Prostate gland (tissue), 2 donors: ENCODE measurements around the gene NECTIN4. TPM values are rescaled to one million over a fixed set of nuclear protein-coding genes. Genes with fewer than 3 reads are reported as not detected.
"Not testable (repeated sequence)": the region's sequence is repeated elsewhere in the genome, so short reads cannot be mapped to it uniquely, and the experiment has no call there.

Experiments
- DNase-seq: peaks from one replicate; pipeline ENCODE4 v3.0.0-alpha.2; 2019; ENCODE audit warnings: low spot score
- H3K27ac ChIP-seq, 2 donors: fragments of 200-600 bp; sonication (generic); 2 replicates each; pipeline ENCODE4 v1.5.1; 2017 to 2019
- H3K27me3 ChIP-seq: fragments of 200-600 bp; sonication (generic); replicated peaks from 2 replicates; pipeline ENCODE4 v1.5.1; 2019; ENCODE audit not compliant: insufficient read depth
- H3K36me3 ChIP-seq, 2 donors: fragments of 200-600 bp; sonication (generic); 1 replicate in 1 of 2; 2 replicates in 1 of 2; pipeline versions ENCODE4 v1.5.1 to v1.8.1; 2017 to 2019
- H3K4me1 ChIP-seq: fragments of 200-600 bp; sonication (generic); replicated peaks from 2 replicates; pipeline ENCODE4 v1.5.1; 2019
- H3K4me3 ChIP-seq, 2 donors: fragments of 200-600 bp; sonication (generic); 2 replicates each; pipeline ENCODE4 v1.5.1; 2017 to 2019
- H3K9me3 ChIP-seq: fragments of 200-600 bp; sonication (generic); 2 replicates; pipeline ENCODE4 v1.5.1; 2017
- POLR2A ChIP-seq: fragments of 450-650 bp; IDR thresholded peaks from one replicate; pipeline ENCODE4 v1.6.1; 2016; ENCODE audit warnings: antibody characterized with exemption, mild to moderate bottlenecking
- POLR2AphosphoS5 ChIP-seq: sonication (generic); formaldehyde crosslinking; IDR thresholded peaks from one replicate; pipeline ENCODE4 v1.6.1; 2017; ENCODE audit warnings: antibody characterized with exemption
- WGBS: methylation state at CpG from one replicate; pipeline ENCODE4 v1.1.5; 2018; 5-methylcytosine and 5-hydroxymethylcytosine counted together
- intact Hi-C: fragments of 100-400 bp; cut with DNase I; formaldehyde crosslinking; loops from one replicate; pipeline ENCODE4 v1.14.2; 2022
- small RNA-seq, 2 donors: library from RNA; depleted of rRNA; stranded (forward); fragments of <200 nt; gene quantifications; one replicate each; pipeline ENCODE3, GENCODE V24; 2016
- total RNA-seq, 2 donors: library from RNA; depleted of rRNA; stranded (reverse); fragments of >200 nt; gene quantifications; one replicate each; pipeline ENCODE4 v1.1.0, GENCODE V29; 2016
- TF ChIP-seq, protein P1 (sequence below), 4 experiments: fragments of 200-600 bp in 2 of 4; fragments of 450-650 bp in 2 of 4; sonication (generic) in 2 of 4; IDR thresholded peaks; 1 replicate in 3 of 4; 2 replicates in 1 of 4; pipeline ENCODE4 v1.5.1; 2016 to 2019; ENCODE audit warnings: antibody characterized with exemption in 4 of 4, mild to moderate bottlenecking in 2 of 4, moderate library complexity in 2 of 4

Gene NECTIN4
- total RNA-seq, 2 donors from 2014 or later: 9.6 to 18.6 TPM

- 77% methylated on average over 2 of the region's 2 CpGs for WGBS
- TF ChIP-seq, protein P1, sequence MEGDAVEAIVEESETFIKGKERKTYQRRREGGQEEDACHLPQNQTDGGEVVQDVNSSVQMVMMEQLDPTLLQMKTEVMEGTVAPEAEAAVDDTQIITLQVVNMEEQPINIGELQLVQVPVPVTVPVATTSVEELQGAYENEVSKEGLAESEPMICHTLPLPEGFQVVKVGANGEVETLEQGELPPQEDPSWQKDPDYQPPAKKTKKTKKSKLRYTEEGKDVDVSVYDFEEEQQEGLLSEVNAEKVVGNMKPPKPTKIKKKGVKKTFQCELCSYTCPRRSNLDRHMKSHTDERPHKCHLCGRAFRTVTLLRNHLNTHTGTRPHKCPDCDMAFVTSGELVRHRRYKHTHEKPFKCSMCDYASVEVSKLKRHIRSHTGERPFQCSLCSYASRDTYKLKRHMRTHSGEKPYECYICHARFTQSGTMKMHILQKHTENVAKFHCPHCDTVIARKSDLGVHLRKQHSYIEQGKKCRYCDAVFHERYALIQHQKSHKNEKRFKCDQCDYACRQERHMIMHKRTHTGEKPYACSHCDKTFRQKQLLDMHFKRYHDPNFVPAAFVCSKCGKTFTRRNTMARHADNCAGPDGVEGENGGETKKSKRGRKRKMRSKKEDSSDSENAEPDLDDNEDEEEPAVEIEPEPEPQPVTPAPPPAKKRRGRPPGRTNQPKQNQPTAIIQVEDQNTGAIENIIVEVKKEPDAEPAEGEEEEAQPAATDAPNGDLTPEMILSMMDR (IDR thresholded peaks at IDR 0.05): no peak
- TF ChIP-seq POLR2AphosphoS5 (no peak), POLR2A (no peak)
- no peak for DNase-seq
- no peaks in the 10 kb centered on the region for H3K4me1 ChIP-seq
- no peak overlapping the region for H3K27ac ChIP-seq
- no peaks in the 10 kb centered on the region for H3K9me3 ChIP-seq
- H3K4me3 ChIP-seq: no peak overlapping the region
- H3K36me3 ChIP-seq: no peaks in the 10 kb centered on the region
- intact Hi-C loops: no loop called here
- H3K27me3 ChIP-seq: no peaks in the 10 kb centered on the region
These were observed 57.5 kb downstream of the NECTIN4 start for GRCh38 chr1:161031874-161032273.

DNA sequence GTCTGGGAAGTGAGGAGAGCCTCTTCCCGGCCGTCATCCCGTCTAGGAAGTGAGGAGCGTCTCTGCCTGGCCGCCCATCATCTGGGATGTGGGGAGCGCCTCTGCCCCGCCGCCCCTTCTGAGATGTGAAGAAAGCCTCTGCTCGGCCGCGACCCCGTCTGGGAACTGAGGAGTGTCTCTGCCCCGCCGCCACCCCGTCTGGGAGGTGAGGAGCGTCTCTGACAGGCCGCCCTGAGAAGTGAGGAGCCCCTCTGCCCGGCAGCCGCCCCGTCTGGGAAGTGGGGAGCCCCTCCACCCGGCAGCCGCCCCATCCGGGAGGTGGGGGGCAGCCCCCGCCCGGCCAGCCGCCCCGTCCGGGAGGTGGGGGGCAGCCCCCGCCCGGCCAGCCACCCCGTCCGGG lies 59.9 kb downstream of the NECTIN4 start:
- WGBS: 97% methylated on average over 27 of the region's 32 CpGs
- intact Hi-C loops, H3K4me3 ChIP-seq, H3K36me3 ChIP-seq, H3K4me1 ChIP-seq, H3K27me3 ChIP-seq, H3K27ac ChIP-seq, DNase-seq, H3K9me3 ChIP-seq: not testable (repeated sequence)

DNA sequence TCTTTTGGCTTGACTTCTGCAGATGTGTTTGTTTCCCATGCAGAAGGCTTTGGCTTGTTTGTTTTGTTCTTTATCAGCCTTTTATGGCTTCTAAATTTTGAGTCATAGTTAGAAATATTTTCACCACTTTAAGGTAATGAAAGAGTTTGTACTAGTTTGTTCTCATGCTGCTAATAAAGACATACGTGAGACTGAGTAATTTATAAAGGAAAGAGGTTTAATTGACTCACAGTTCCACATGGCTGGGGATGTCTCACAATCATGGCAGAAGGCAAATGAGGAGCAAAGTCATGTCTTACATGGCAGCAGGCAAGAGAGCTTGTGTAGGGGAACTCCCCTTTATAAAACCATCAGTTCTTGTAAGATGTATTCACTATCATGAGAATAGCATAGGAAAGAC lies 62.4 kb downstream of the NECTIN4 start:
- H3K36me3 ChIP-seq, H3K4me1 ChIP-seq, H3K4me3 ChIP-seq, H3K27ac ChIP-seq, intact Hi-C loops, H3K9me3 ChIP-seq, H3K27me3 ChIP-seq, DNase-seq: not testable (repeated sequence)
- 43% methylated on average over 1 of the region's 1 CpG for WGBS

- H3K4me1 ChIP-seq, H3K4me3 ChIP-seq, intact Hi-C loops, H3K36me3 ChIP-seq, H3K9me3 ChIP-seq, H3K27me3 ChIP-seq, DNase-seq: not testable (repeated sequence)
- H3K27ac ChIP-seq: peak overlapping the region in 1 of 2 donors; percentile 60
- WGBS: 86% methylated on average over 12 of the region's 12 CpGs
These were observed 66.9 kb downstream of the NECTIN4 start for GRCh38 chr1:161022432-161022831.

GRCh38 chr1:161021970-161022353 lies 67.4 kb downstream of the NECTIN4 start:
- Histone ChIP-seq H3K4me1 (no peaks in the 10 kb centered on the region), H3K9me3 (no peaks in the 10 kb centered on the region), H3K4me3 (peak overlapping the region; percentile 62 to 68), H3K27me3 (no peaks in the 10 kb centered on the region), H3K27ac (peak overlapping the region; percentile 60 to 84), H3K36me3 (no peaks in the 10 kb centered on the region)
- intact Hi-C loops: no loop called here
- 79% methylated on average over 2 of the region's 2 CpGs for WGBS
- DNase-seq: no peak
- TF ChIP-seq POLR2A (no peak), POLR2AphosphoS5 (no peak)
- TF ChIP-seq, protein P1 (IDR thresholded peaks at IDR 0.05): no peak

DNA sequence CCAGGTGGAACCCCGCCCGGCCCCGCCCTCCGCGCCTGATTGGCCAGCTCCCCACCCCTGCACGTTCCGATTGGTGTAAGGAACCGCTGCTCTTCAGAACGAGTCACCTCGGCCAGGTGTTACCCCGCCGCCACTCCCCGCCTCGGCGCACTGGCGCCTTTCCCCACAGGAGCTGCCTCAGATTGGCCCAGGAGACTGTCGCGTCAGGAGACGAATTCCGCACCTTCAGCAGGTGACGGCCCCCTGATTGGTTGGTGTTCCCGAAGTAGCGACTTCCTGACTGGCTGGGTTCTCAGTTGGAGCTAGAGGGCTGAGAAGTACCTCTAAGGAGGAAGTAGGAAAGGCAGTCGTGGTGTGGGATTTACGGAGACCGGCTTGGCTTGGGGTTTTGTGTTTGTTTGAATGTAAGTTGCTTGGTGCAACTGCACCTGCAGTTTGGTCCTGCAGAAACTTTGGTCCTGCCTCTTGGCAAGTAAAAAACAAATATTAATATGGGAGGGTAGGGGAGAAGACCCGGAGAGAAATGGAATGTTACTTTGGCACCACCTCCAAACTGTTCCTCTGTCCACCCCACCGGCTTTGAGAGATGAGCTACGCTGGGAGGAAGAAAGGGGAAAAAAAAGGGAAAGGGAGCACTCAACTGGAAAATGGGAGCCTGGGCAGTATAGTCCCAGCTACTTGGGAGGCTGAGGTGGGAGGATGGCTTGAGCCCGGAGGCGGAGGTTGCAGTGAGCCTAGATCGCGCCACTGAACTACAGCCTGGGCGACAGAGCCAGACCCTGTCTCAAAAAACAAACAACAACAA lies 68.0 kb downstream of the NECTIN4 start:
- H3K36me3 ChIP-seq: no peaks in the 10 kb centered on the region
- peak overlapping the region; percentile 84 to 96 for H3K27ac ChIP-seq
- no peaks in the 10 kb centered on the region for H3K27me3 ChIP-seq
- TF ChIP-seq POLR2A (peak; percentile 75), POLR2AphosphoS5 (peak; percentile 96)
- TF ChIP-seq, protein P1 (IDR thresholded peaks at IDR 0.05): peak in 2 of 4 experiments; percentile 4 to 6
- intact Hi-C loops: no loop called here
- 17% methylated on average over 24 of the region's 34 CpGs for WGBS
- H3K4me3 ChIP-seq: peak overlapping the region; percentile 62 to 68
- H3K9me3 ChIP-seq: no peaks in the 10 kb centered on the region
- peak; percentile 99 for DNase-seq
- H3K4me1 ChIP-seq: no peaks in the 10 kb centered on the region

Small RNA genes within 50 kb of the gene (small RNA-seq; reads per million reads assigned to genes)
- gene AL591806.2: 0 reads per million in 2 donors

Other genes with a start within 250 kb of the NECTIN4 start
- gene CD244, start 226.7 kb downstream of the NECTIN4 start, total RNA-seq: 1 to 10 TPM in 1 of 2 donors, under 1 TPM in 1; 0.55 to 1.1 TPM
- gene ITLN1, start 204.4 kb downstream of the NECTIN4 start, total RNA-seq: 1 to 10 TPM in 1 of 2 donors, under 1 TPM in 1; 0.96 to 7.0 TPM
- gene ITLN2, start 134.7 kb downstream of the NECTIN4 start, total RNA-seq: 1 to 10 TPM in 1 of 2 donors, under 1 TPM in 1; 0.82 to 2.4 TPM
- gene F11R, start 68.4 kb downstream of the NECTIN4 start, total RNA-seq: 100 to 1,000 TPM in 1 of 2 donors, 10 to 100 TPM in 1; 43.6 to 104 TPM
- gene TSTD1, start 50.6 kb downstream of the NECTIN4 start, total RNA-seq: 100 to 1,000 TPM; 137 to 648 TPM
- 10 to 100 TPM; 46.3 to 65.8 TPM for gene USF1, start 43.6 kb downstream of the NECTIN4 start, total RNA-seq
- gene ARHGAP30, start 19.7 kb downstream of the NECTIN4 start, total RNA-seq: 1 to 10 TPM; 3.2 to 5.3 TPM
- 10 to 100 TPM; 24.8 to 33.3 TPM for gene KLHDC9, start 8.8 kb upstream of the NECTIN4 start, total RNA-seq
- 10 to 100 TPM; 33.6 to 36.0 TPM for gene PFDN2, start 28.5 kb upstream of the NECTIN4 start, total RNA-seq
- 10 to 100 TPM; 31.1 to 51.7 TPM for gene NIT1, start 28.5 kb upstream of the NECTIN4 start, total RNA-seq
- 10 to 100 TPM; 30.1 to 41.5 TPM for gene DEDD, start 43.1 kb upstream of the NECTIN4 start, total RNA-seq
- 10 to 100 TPM; 71.3 to 72.8 TPM for gene UFC1, start 64.4 kb upstream of the NECTIN4 start, total RNA-seq
- gene USP21, start 69.9 kb upstream of the NECTIN4 start, total RNA-seq: 10 to 100 TPM; 28.1 to 32.1 TPM
- gene PPOX, start 76.9 kb upstream of the NECTIN4 start, total RNA-seq: 10 to 100 TPM; 13.8 to 42.6 TPM
- gene B4GALT3, start 87.9 kb upstream of the NECTIN4 start, total RNA-seq: 10 to 100 TPM; 38.2 to 68.7 TPM
- 1 to 10 TPM in 1 of 2 donors, under 1 TPM in 1; 0.55 to 3.4 TPM for gene ADAMTS4, start 109.5 kb upstream of the NECTIN4 start, total RNA-seq
- 100 to 1,000 TPM; 108 to 111 TPM for gene NDUFS2, start 112.8 kb upstream of the NECTIN4 start, total RNA-seq
- 10 to 100 TPM in 1 of 2 donors, 1 to 10 TPM in 1; 3.6 to 22.4 TPM for gene FCER1G, start 125.7 kb upstream of the NECTIN4 start, total RNA-seq
- not detected for gene APOA2, start 134.1 kb upstream of the NECTIN4 start, total RNA-seq
- gene TOMM40L, start 136.5 kb upstream of the NECTIN4 start, total RNA-seq: 10 to 100 TPM in 1 of 2 donors, 1 to 10 TPM in 1; 7.5 to 15.6 TPM
- not detected for gene NR1I3, start 148.6 kb upstream of the NECTIN4 start, total RNA-seq
- 10 to 100 TPM in 1 of 2 donors, 1 to 10 TPM in 1; 7.6 to 10.1 TPM for gene PCP4L1, start 169.2 kb upstream of the NECTIN4 start, total RNA-seq
- 1 to 10 TPM; 2.2 to 7.3 TPM for gene MPZ, start 220.4 kb upstream of the NECTIN4 start, total RNA-seq
- gene SDHC, start 224.8 kb upstream of the NECTIN4 start, total RNA-seq: 100 to 1,000 TPM in 1 of 2 donors, 10 to 100 TPM in 1; 59.0 to 107 TPM